Body of pancreas (tissue), 4 donors: ENCODE results near the gene SCTR.

Experiments
- CTCF ChIP-seq, 7 experiments: fragments of 450-650 bp in 4 of 7; fragments of 200-600 bp in 3 of 7; sonication (generic) in 3 of 7; IDR thresholded peaks; one replicate each; pipeline ENCODE4 v1.5.1; 2016 to 2019; ENCODE audit warnings: antibody characterized with exemption in 7 of 7
- POLR2A ChIP-seq, 3 donors: fragments of 450-650 bp; IDR thresholded peaks; one replicate each; pipeline ENCODE4 v1.6.1; 2016; ENCODE audit warnings: antibody characterized with exemption in 3 of 3, mild to moderate bottlenecking in 2 of 3

GRCh38 chr2:119520696-119521432, 3.4 kb downstream of the SCTR start:
- TF ChIP-seq CTCF (IDR thresholded peaks at IDR 0.05) (no peak), POLR2A (IDR thresholded peaks at IDR 0.05) (no peak)
